ENCODE results near the gene PRODH.
"Not testable (repeated sequence)": the region's sequence is repeated elsewhere in the genome, so short reads cannot be mapped to it uniquely, and the experiment has no call there.

PRODH gene

DNA sequence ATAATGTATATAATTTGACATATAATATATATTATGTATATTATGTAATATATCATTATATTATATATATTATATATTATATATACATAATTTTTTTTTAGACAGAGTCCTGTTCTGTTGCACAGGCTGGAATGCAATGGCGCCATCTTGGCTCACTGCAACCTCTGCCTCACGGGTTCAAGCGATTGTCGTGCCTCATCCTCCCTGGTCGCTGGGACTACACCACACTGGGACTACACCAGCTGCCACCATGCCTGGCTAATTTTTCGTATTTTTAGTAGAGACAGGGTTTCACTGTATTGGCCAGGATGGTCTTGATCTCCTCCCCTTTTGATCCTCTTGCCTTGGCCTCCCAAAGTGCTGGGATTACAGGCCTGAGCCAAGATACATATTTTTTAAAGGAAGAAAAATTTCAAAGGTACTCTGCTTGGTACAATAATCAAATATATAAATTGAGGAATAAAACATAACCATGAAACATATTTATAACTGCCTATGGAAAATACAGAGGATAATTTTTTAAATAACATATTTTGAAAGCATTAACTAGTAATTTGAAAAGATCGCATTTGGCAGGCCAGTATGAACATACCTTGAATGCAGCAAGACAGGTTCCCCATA, 39.9 kb downstream of the PRODH start:
- not testable (repeated sequence) for DNase-seq

DNA sequence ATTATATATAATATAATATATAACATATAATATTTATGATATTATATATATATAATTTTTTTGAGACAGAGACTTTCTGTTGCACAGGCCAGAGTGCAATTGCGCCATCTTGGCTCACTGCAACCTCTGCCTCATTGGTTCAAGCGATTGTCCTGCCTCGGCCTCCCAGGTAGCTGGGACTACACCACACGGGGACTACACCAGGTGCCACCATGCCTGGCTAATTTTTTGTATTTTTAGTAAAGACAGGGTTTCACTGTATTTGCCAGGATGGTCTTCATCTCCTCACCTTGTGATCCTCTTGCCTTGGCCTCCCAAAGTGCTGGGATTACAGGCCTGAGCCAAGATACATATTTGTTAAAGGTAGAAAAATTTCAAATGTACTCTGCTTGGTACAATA, 42.3 kb downstream of the PRODH start:
- DNase-seq, result not testable (repeated sequence)

DNA sequence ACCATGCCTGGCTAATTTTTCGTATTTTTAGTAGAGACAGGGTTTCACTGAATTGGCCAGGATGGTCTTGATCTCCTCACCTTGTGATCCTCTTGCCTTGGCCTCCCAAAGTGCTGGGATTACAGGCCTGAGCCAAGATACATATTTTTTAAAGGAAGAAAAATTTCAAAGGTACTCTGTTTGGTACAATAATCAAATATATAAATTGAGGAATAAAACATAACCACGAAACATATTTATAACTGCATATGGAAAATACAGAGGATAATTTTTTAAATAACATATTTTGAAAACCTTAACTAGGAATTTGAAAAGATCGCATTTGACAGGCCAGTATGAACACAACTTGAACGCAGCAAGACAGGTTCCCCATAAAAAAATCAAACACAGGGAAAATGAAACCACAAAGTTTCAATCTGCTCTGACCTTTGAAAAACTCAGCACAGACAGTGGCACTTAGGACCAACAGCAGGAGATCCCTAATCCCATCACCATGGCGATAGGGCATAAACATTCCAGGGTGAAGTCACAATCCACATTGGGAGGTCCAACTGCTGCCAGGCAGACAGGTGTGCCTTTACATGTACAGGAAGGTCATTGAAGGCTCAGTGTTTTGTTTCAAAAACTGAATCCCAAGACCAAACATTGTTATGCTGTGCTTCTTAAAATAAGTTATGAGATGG, 45.4 kb downstream of the PRODH start:
- not testable (repeated sequence) for DNase-seq

DNA sequence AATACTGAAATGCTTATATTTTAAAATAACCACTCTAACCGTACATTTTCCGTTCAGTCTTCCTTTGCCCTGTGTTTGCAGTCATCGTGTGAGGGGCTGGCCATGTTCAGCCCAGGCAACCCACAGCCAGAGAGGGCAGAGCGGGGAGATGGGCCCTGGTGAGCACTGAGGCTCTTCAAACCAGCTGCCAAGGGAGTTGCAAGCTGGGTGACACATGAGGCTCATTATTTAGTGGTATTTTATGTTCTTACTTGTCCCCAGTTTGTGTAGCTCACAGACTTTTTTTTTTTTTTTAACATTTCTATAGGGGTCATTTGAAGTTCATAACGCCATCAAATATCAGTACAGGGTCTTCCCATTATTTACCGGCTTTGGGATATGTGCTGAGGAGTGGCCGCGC, 48.0 kb downstream of the PRODH start:
- DNase-seq, result no peak

DNA sequence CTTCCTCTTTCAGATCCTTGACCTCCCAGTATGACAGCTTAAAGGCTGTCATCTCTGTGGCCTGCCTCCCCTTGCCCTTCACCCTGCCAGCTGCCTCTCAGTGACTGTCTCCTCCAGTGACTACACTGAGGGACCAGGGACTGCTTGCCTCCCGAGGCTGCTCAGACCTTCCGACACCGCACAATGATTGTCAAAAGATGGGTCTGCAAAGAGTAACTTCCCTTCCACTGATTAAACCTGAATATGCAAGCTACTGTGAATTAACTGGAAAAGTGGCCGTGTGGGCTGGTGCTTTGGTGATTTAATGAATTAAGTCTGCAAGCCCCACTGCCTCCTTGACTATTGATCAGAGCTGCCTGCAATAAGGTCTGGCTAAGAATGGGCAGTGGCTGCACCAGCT, 51.6 kb downstream of the PRODH start:
- DNase-seq, result not testable (repeated sequence)

DNA sequence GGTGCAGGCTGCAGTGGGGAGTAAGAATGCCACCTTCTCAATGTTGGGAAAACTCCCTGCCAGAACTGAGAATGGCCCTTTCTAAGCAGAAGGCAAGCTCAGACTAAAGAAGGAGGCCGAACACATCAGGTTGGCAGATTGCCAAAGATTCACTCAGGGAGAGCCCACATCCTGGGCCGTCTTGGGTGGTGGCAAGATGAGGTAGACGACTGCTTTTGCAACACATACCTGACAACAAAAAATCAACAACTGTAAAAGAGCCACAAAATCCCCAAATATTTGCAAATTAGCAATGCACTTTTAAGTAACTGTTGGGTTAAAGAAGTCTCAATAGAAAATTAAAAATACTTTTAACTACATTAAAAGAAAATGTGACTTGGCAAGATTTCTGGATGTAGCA, 54.8 kb downstream of the PRODH start:
- not testable (repeated sequence) for DNase-seq
